ENCODE results near the gene RPS28.

The RPS28 gene

DNA sequence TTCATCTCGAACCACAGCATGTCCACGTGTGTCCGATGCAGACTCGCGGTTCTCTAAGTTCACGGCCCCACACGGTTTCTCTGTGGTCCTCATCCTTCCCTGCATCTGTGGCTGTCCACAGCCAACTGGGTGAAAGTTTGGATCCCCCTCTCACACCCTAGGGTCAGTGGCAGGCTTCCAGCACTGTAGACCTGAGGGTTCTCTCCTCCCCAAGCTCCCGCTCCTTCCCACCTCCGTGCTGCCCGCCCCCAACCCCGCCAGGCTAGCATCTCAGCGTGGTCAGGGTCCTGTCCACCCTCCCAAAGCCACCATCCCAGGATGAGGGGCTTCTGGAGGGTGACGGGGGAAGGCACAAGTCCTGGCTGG is 45.6 kb downstream of the RPS28 start:
- DNase-seq = no peak
- in situ Hi-C loops (cut with MboI; ENCODE audit: low pct_unique_long_range_greater_than_20kb, low sequenced_read_pairs) = no loop called here

DNA sequence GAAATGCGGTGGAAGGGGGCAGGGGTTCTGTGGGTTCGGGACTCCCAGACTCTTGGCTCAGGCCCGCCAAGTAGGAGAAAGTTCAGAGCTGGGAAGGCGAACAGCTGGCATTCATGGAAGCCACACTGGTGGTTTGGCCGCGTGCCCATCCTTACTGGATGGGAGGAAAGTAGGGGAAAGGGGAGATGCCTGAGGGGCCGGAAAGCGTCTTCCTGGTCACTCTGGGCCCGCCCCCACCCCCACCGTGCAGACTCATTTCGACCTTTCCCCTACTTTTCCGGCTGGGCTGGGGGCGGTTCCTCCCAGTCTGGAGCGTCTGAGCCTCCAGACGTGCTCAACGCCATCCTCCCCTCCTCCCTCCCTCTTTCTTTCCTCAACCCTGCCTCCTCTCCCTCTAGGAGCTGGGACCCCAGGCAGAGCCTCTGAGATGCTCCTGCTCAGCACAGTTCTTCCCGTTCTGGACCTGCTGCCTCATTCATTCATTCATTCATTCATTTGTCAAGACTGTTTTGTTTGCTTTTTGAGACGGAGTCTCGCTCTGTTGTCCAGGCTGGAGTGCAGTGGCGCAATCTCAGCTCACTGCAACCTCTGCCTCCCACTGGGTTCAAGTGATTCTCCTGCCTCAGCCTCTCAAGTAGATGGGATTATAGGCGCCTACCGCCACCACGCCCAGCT is 46.2 kb downstream of the RPS28 start:
- in situ Hi-C loops (cut with MboI; ENCODE audit: low pct_unique_long_range_greater_than_20kb, low sequenced_read_pairs) = no loop called here

DNA sequence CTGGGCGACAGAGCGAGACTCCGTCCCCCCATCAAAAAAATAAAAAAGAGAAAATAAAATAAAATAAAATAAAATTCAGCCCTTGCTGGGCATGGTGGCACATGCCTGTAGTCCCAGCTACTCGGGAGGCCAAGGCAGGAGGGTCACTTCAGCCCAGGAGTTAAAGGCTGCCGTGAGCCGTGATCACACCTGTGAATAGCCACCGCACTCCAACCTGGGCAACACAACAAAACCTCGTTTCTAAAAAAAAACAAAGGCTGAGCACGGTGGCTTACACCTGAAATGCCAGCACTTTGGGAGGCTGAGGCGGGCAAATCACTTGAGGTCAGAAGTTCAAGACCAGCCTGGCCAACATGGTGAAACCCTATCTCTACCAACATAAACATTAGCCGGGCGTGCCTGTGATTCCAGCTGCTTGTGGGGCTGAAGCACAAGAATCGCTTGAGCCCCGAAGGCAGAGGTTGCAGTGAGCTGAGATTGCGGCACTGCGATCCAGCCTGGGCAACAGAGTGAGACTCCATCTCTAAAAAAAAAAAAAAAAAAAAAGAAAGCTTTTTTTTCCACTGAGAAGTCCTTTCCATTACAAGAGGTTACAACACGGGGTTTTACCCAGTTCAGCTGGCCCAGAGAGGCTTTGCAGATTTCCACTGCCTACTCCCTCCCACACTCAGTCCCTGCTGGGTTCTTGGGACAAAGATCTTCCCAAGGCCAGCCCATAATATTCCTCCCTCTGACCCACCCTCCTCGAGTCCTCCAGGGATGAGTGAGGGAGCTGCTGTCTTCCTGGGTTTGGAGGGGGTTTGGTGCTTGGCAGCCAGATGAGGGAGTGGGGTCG is 49.1 kb downstream of the RPS28 start:
- in situ Hi-C loops (cut with MboI; ENCODE audit: low pct_unique_long_range_greater_than_20kb, low sequenced_read_pairs) = no loop called here
- no peak for DNase-seq

More for the DNA sequence above, 46.2 kb downstream of the RPS28 start:
- peak; percentile 55 for DNase-seq

DNA sequence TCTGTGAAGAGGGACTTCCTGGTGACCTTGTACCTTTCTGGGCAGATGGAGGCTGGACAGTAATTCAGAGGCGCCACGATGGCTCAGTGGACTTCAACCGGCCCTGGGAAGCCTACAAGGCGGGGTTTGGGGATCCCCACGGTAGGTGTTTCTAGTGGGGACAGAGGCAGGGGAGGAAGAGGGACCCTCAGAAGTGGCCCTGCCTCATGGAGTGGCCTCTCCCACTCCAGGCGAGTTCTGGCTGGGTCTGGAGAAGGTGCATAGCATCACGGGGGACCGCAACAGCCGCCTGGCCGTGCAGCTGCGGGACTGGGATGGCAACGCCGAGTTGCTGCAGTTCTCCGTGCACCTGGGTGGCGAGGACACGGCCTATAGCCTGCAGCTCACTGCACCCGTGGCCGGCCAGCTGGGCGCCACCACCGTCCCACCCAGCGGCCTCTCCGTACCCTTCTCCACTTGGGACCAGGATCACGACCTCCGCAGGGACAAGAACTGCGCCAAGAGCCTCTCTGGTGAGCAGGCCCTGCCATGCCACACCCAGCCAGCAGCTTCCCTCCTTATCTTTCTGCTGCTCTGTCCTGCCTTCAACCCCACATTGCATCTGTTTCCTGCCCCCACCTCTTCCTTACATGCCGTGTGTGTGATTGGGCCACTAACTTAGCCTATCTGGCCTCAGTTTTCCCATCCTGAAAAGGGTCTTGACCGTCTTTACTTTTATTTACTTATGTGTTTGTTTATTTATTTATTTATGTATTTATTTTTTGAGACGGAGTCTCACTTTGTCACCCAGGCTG is 49.9 kb downstream of the RPS28 start:
- peak; percentile 50 for DNase-seq
- in situ Hi-C loops (cut with MboI; ENCODE audit: low pct_unique_long_range_greater_than_20kb, low sequenced_read_pairs) = no loop called here

Measured in KBM-7 (cell line).